Astrocyte (in vitro differentiated cells and primary cell): ENCODE data around the gene CTRB1. TPM values are rescaled to one million over a fixed set of nuclear protein-coding genes. Genes with fewer than 3 reads are reported as not detected.

Experiments used
- DNase-seq: peaks from one replicate; pipeline ENCODE4 v3.0.0-alpha.2; 2010; ENCODE audit warnings: low read depth
- FAIRE-seq: peaks from 2 replicates; lab custom pipeline; 2011; peaks lifted over from hg19 to GRCh38; lab: Jason Lieb, UNC
- H2AFZ ChIP-seq: 2 replicates; pipeline ENCODE4 v1.6.0; 2012; ENCODE audit warnings: low read depth, low read length, inconsistent platforms
- H3K27ac ChIP-seq: 2 replicates; pipeline ENCODE4 v1.5.1; 2011; ENCODE audit warnings: low read depth, low read length, inconsistent platforms
- H3K27me3 ChIP-seq: 2 replicates; pipeline ENCODE4 v1.6.0; 2011; ENCODE audit warnings: low read length, inconsistent platforms; ENCODE audit not compliant: insufficient read depth
- H3K36me3 ChIP-seq: 2 replicates; pipeline ENCODE4 v1.5.1; 2011; ENCODE audit warnings: low read length, inconsistent platforms; ENCODE audit not compliant: insufficient read depth
- H3K4me1 ChIP-seq: 2 replicates; pipeline ENCODE4 v1.5.1; 2011; ENCODE audit warnings: low read length, inconsistent platforms; ENCODE audit not compliant: insufficient read depth
- H3K4me2 ChIP-seq: 2 replicates; pipeline ENCODE4 v1.6.0; 2012; ENCODE audit warnings: low read length, inconsistent platforms
- H3K4me3 ChIP-seq: 2 replicates; pipeline ENCODE4 v1.5.1; 2011; ENCODE audit warnings: low read depth, mild to moderate bottlenecking, low read length, inconsistent platforms; ENCODE audit not compliant: insufficient read depth
- H3K79me2 ChIP-seq: 2 replicates; pipeline ENCODE4 v1.6.0; 2012; ENCODE audit warnings: mild to moderate bottlenecking, low read length, inconsistent platforms; ENCODE audit not compliant: insufficient read depth
- H3K9ac ChIP-seq: 2 replicates; pipeline ENCODE4 v1.6.0; 2012; ENCODE audit warnings: mild to moderate bottlenecking, low read length, inconsistent platforms
- H3K9me3 ChIP-seq: 2 replicates; pipeline ENCODE4 v1.5.1; 2012; ENCODE audit warnings: low read depth, mild to moderate bottlenecking, low read length, inconsistent platforms; ENCODE audit not compliant: insufficient read depth
- H4K20me1 ChIP-seq: 2 replicates; pipeline ENCODE4 v1.6.0; 2012; ENCODE audit warnings: low read length, inconsistent platforms; ENCODE audit not compliant: insufficient read depth
- H3K27ac Mint-ChIP-seq: one replicate; pipeline ENCODE4 v1.8.0; 2021; ENCODE audit warnings: mild to moderate bottlenecking, mixed read lengths; ENCODE audit not compliant: unreplicated experiment
- H3K27me3 Mint-ChIP-seq: one replicate; pipeline ENCODE4 v1.8.0; 2021; ENCODE audit warnings: low read depth, mixed read lengths; ENCODE audit not compliant: unreplicated experiment
- H3K36me3 Mint-ChIP-seq: one replicate; pipeline ENCODE4 v1.8.0; 2021; ENCODE audit warnings: low read depth, mixed read lengths; ENCODE audit not compliant: unreplicated experiment
- H3K4me1 Mint-ChIP-seq: one replicate; pipeline ENCODE4 v1.8.0; 2021; ENCODE audit warnings: low read depth, mixed read lengths; ENCODE audit not compliant: unreplicated experiment
- H3K4me3 Mint-ChIP-seq: one replicate; pipeline ENCODE4 v1.8.0; 2021; ENCODE audit warnings: mild to moderate bottlenecking, moderate library complexity, mixed read lengths; ENCODE audit not compliant: unreplicated experiment
- H3K9me3 Mint-ChIP-seq: one replicate; pipeline ENCODE4 v1.8.0; 2021; ENCODE audit warnings: mild to moderate bottlenecking, mixed read lengths; ENCODE audit not compliant: unreplicated experiment
- CTCF ChIP-seq: IDR thresholded peaks from 2 replicates; pipeline ENCODE4 v1.5.1; 2011; ENCODE audit warnings: low read depth, mild to moderate bottlenecking, inconsistent platforms, low read length, moderate library complexity; ENCODE audit not compliant: insufficient read depth
- EZH2 ChIP-seq: IDR thresholded peaks from 2 replicates; pipeline ENCODE4 v1.6.1; 2012; ENCODE audit warnings: mild to moderate bottlenecking, low read length, inconsistent platforms; ENCODE audit not compliant: insufficient read depth
- total RNA-seq: library from RNA; stranded (reverse); gene quantifications from 2 replicates; pipeline ENCODE4 v1.2.1, GENCODE V29; 2021

CTRB1 gene
- total RNA-seq, 1 donor from 2014 or later: not detected

DNA sequence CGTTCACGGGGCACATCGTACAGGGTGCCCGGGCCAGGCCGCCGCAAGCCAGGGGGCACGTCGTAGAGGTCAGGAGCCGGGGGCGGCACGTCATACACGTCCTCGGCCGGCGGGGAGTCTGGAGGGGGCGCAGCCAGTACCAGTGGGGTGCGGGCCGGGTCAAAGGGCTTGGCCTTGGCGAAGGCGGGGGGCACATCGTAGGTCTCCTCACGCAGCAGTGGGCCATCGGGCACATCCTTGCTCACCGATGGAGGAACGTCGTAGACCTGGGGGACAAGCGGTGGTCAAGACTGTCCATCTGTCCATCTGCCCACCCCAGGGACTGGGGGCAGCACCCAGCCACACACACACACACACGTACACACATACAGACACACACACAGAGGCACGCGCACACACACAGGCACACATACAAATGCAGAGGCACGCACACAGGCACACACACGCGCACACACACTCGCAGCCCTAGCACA lies 17.0 kb downstream of the CTRB1 start:
- Histone ChIP-seq H3K9me3 (no peaks in the 10 kb centered on the region), H3K4me2 (no peak overlapping the region), H4K20me1 (peaks cover 86% of the 10 kb centered on the region), H3K27ac (no peak overlapping the region), H3K27me3 (no peaks in the 10 kb centered on the region), H3K9ac (no peak overlapping the region), H3K79me2 (peaks cover 91% of the 10 kb centered on the region), H3K4me1 (peaks cover 49% of the 10 kb centered on the region), H2AFZ (no peak overlapping the region), H3K4me3 (no peak overlapping the region), H3K36me3 (peaks cover 30% of the 10 kb centered on the region)
- Mint-ChIP-seq H3K27ac (peak overlapping the region; percentile 71), H3K4me3 (no peak overlapping the region), H3K9me3 (no peaks in the 10 kb centered on the region), H3K36me3 (peaks cover 9% of the 10 kb centered on the region), H3K27me3 (no peaks in the 10 kb centered on the region), H3K4me1 (peaks cover 39% of the 10 kb centered on the region)
- no peak for DNase-seq
- FAIRE-seq: no peak
- TF ChIP-seq CTCF (no peak), EZH2 (no peak)

DNA sequence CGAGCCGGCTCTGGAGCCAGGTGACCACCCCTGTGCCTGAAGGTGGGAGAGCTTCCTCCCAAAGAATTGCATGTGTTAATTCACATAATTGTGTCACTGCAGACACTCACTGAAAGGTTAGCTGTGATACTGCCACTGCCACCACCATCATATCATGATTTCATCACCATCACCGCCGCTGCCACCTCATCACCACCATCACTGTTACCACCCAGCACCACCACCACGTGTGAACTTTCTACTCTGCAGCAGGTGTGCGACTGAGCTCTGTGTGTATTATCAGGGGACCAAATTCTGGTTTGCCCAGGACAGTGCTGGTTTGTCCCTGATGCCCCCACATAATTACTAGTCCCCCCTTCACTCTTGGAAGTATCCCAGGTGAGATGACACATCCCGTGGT lies 17.4 kb downstream of the CTRB1 start:
- Histone ChIP-seq H3K4me1 (peaks cover 49% of the 10 kb centered on the region), H3K9ac (peak overlapping the region; percentile 14), H3K36me3 (peaks cover 29% of the 10 kb centered on the region), H4K20me1 (peaks cover 88% of the 10 kb centered on the region), H3K27ac (peak overlapping the region; percentile 58), H2AFZ (no peak overlapping the region), H3K27me3 (no peaks in the 10 kb centered on the region), H3K79me2 (peaks cover 93% of the 10 kb centered on the region), H3K4me3 (no peak overlapping the region), H3K4me2 (no peak overlapping the region), H3K9me3 (no peaks in the 10 kb centered on the region)
- peaks cover 9% of the 10 kb centered on the region for H3K36me3 Mint-ChIP-seq
- no peak for DNase-seq
- H3K27me3 Mint-ChIP-seq: no peaks in the 10 kb centered on the region
- H3K4me3 Mint-ChIP-seq: peak overlapping the region; percentile 35
- no peak for FAIRE-seq
- H3K9me3 Mint-ChIP-seq: no peaks in the 10 kb centered on the region
- peak overlapping the region; percentile 71 for H3K27ac Mint-ChIP-seq
- no peak for TF ChIP-seq EZH2
- no peak for TF ChIP-seq CTCF
- peaks cover 41% of the 10 kb centered on the region for H3K4me1 Mint-ChIP-seq

DNA sequence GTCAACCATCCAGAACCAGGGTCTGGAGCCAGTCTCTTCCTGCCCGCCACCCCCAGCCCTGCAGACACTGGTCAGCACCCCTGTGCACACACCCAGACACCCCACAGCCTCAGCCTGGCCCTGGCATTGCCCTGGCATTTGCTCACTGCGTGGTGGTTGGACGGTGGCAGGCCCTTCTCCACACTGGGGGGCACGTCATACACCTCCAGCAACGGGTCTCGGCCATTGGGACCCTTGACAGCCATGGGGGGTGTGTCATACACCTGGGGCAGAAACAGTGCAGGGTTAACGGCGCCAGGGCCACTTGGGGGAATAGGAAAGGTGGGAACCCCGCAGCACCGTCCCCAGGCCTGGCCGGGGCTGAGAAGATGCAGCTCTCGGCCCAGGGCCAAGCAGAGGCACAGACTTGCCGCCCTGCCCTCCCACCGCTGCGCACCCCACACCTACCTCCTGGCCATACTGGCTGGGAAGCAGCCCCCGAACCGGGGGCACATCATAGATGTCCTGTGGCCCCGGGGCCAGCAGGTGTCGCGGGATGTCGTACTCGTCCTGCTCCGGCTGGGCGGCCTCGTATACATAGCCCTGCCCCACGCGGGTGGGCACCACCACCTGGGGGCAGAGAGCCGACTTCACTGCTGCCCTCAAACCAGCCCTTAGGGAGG lies 18.1 kb downstream of the CTRB1 start:
- peaks cover 38% of the 10 kb centered on the region for H3K4me1 Mint-ChIP-seq
- no peaks in the 10 kb centered on the region for H3K27me3 Mint-ChIP-seq
- DNase-seq: no peak
- peaks cover 49% of the 10 kb centered on the region for H3K4me1 ChIP-seq
- no peak overlapping the region for H2AFZ ChIP-seq
- H3K9ac ChIP-seq: peak overlapping the region; percentile 90
- H3K9me3 Mint-ChIP-seq: no peaks in the 10 kb centered on the region
- no peak for TF ChIP-seq EZH2
- H3K4me3 ChIP-seq: no peak overlapping the region
- no peak for FAIRE-seq
- peaks cover 84% of the 10 kb centered on the region for H4K20me1 ChIP-seq
- H3K9me3 ChIP-seq: no peaks in the 10 kb centered on the region
- H3K36me3 ChIP-seq: peaks cover 24% of the 10 kb centered on the region
- no peaks in the 10 kb centered on the region for H3K27me3 ChIP-seq
- H3K36me3 Mint-ChIP-seq: peaks cover 9% of the 10 kb centered on the region
- H3K79me2 ChIP-seq: peaks cover 95% of the 10 kb centered on the region
- H3K4me3 Mint-ChIP-seq: peak overlapping the region; percentile 35
- no peak overlapping the region for H3K4me2 ChIP-seq
- peak overlapping the region; percentile 97 for H3K27ac ChIP-seq
- peak overlapping the region; percentile 71 for H3K27ac Mint-ChIP-seq
